IMR-90 (cell line): ENCODE measurements around the gene LRRC73. TPM values are rescaled to one million over a fixed set of nuclear protein-coding genes. Genes with fewer than 3 reads are reported as not detected.

ENCODE experiments used
- ATAC-seq: fragments of 200-7000 bp; cut with Tn5 transposase; 2 replicates; pipeline ENCODE4 v1.9.1; 2020; ENCODE audit warnings: low read depth, mild to moderate bottlenecking, moderate library complexity
- BruUV-seq: library from RNA; stranded (reverse); fragments of 400-500 nt; replicated peaks from 2 replicates; lab custom pipeline; 2021; lab: Mats Ljungman, UMichigan
- CTCF ChIA-PET: fragments of 300-600 bp; formaldehyde crosslinking; extraction: SDS; loops from one replicate; lab custom pipeline; 2021; ENCODE audit warnings: antibody characterized with exemption; lab: Yijun Ruan, JAX
- POLR2A ChIA-PET: fragments of 300-600 bp; sonication (Branson Sonifier 250); formaldehyde crosslinking; loops from one replicate; lab custom pipeline; 2022; ENCODE audit warnings: antibody characterized with exemption; ENCODE audit not compliant: unreplicated experiment; lab: Charles Lee
- DNase-seq: peaks from one replicate; pipeline ENCODE4 v3.0.0; 2013
- H2AFZ ChIP-seq: replicated peaks from 2 replicates; pipeline ENCODE3; 2013; ENCODE audit warnings: low read length, mild to moderate bottlenecking; ENCODE audit not compliant: poor library complexity
- H2AK5ac ChIP-seq: 2 replicates; pipeline ENCODE4 v1.6.1; 2013; ENCODE audit warnings: low read depth, low read length, inconsistent platforms
- H2AK9ac ChIP-seq: replicated peaks from 2 replicates; pipeline ENCODE3; 2013; ENCODE audit warnings: mild to moderate bottlenecking, low read depth, low read length, moderate library complexity; ENCODE audit not compliant: poor library complexity
- H2BK120ac ChIP-seq: 2 replicates; pipeline ENCODE4 v1.6.1; 2013; ENCODE audit warnings: low read depth, low read length, inconsistent platforms
- H2BK15ac ChIP-seq: 3 replicates; pipeline ENCODE4 v1.6.1; 2013; ENCODE audit warnings: low read depth, low read length, inconsistent platforms
- H2BK20ac ChIP-seq: 2 replicates; pipeline ENCODE4 v1.6.1; 2013; ENCODE audit warnings: low read depth, mild to moderate bottlenecking, inconsistent platforms, low read length, moderate library complexity
- H2BK5ac ChIP-seq: 2 replicates; pipeline ENCODE4 v1.6.1; 2013; ENCODE audit warnings: mild to moderate bottlenecking, low read depth, low read length, inconsistent platforms; ENCODE audit not compliant: poor library complexity, severe bottlenecking
- H3K14ac ChIP-seq: replicated peaks from 2 replicates; pipeline ENCODE4 v1.6.1; 2013; ENCODE audit warnings: low read depth, low read length, inconsistent platforms
- H3K18ac ChIP-seq: 2 replicates; pipeline ENCODE4 v1.6.1; 2013; ENCODE audit warnings: low read depth, low read length, control low read depth
- H3K23ac ChIP-seq: 2 replicates; pipeline ENCODE4 v1.6.1; 2013; ENCODE audit warnings: low read depth, low read length, inconsistent platforms
- H3K27ac ChIP-seq: 2 replicates; pipeline ENCODE4 v1.5.1; 2013; ENCODE audit warnings: mild to moderate bottlenecking, control low read depth, low read length; ENCODE audit not compliant: insufficient read depth
- H3K27me3 ChIP-seq: 2 replicates; pipeline ENCODE4 v1.6.1; 2013; ENCODE audit warnings: low read length; ENCODE audit not compliant: control insufficient read depth, insufficient read depth
- H3K36me3 ChIP-seq: 2 replicates; pipeline ENCODE4 v1.6.1; 2013; ENCODE audit warnings: low read length, mixed read lengths; ENCODE audit not compliant: control insufficient read depth, insufficient read depth
- H3K4ac ChIP-seq: 2 replicates; pipeline ENCODE4 v1.6.1; 2013; ENCODE audit warnings: low read depth, low read length, inconsistent platforms
- H3K4me1 ChIP-seq: 2 replicates; pipeline ENCODE4 v1.6.1; 2013; ENCODE audit warnings: low read length, mixed read lengths; ENCODE audit not compliant: control insufficient read depth, insufficient read depth
- H3K4me2 ChIP-seq: 2 replicates; pipeline ENCODE4 v1.6.1; 2013; ENCODE audit warnings: low read depth, mild to moderate bottlenecking, control low read depth, low read length, moderate library complexity
- H3K4me3 ChIP-seq: 2 replicates; pipeline ENCODE4 v1.5.1; 2013; ENCODE audit warnings: low read depth, mild to moderate bottlenecking, control low read depth, low read length, moderate library complexity; ENCODE audit not compliant: insufficient read depth
- H3K56ac ChIP-seq: 2 replicates; pipeline ENCODE4 v1.6.1; 2013; ENCODE audit warnings: low read length, inconsistent platforms; ENCODE audit not compliant: insufficient read depth; ENCODE audit errors: extremely low read depth
- H3K79me1 ChIP-seq, 2 experiments: 2 replicates each; pipeline ENCODE4 v1.6.1; 2013; ENCODE audit warnings: low read length in 2 of 2, inconsistent platforms in 1 of 2, low read depth in 1 of 2
- H3K9ac ChIP-seq: 2 replicates; pipeline ENCODE4 v1.6.1; 2013; ENCODE audit warnings: low read depth, low read length, control low read depth
- H3K9me1 ChIP-seq: 2 replicates; pipeline ENCODE4 v1.6.1; 2013; ENCODE audit warnings: low read length, inconsistent platforms; ENCODE audit not compliant: insufficient read depth
- H3K9me3 ChIP-seq: 2 replicates; pipeline ENCODE4 v1.6.1; 2013; ENCODE audit warnings: low read length; ENCODE audit not compliant: control insufficient read depth, insufficient read depth
- H4K20me1 ChIP-seq: 2 replicates; pipeline ENCODE4 v1.6.1; 2013; ENCODE audit warnings: low read length, inconsistent platforms; ENCODE audit not compliant: insufficient read depth
- H4K5ac ChIP-seq: 2 replicates; pipeline ENCODE4 v1.6.1; 2013; ENCODE audit warnings: mild to moderate bottlenecking, low read depth, low read length, control low read depth
- H4K8ac ChIP-seq, 2 experiments: 2 replicates each; pipeline ENCODE4 v1.6.1; 2013; ENCODE audit warnings: low read depth in 2 of 2, low read length in 2 of 2, control low read depth in 1 of 2, inconsistent platforms in 1 of 2
- H4K91ac ChIP-seq: 2 replicates; pipeline ENCODE4 v1.6.1; 2013; ENCODE audit warnings: low read depth, low read length, inconsistent platforms; ENCODE audit not compliant: insufficient read depth
- BHLHE40 ChIP-seq: fragments of 150-350 bp; IDR thresholded peaks from 2 replicates; pipeline ENCODE4 v1.6.1; 2016; ENCODE audit warnings: mild to moderate bottlenecking, low read depth, low read length
- CEBPB ChIP-seq: IDR thresholded peaks from 2 replicates; pipeline ENCODE4 v1.6.1; 2012; ENCODE audit warnings: low read depth, low read length, improper control_type of control experiment
- CHD1 ChIP-seq: IDR thresholded peaks from 2 replicates; pipeline ENCODE4 v1.6.1; 2012; ENCODE audit warnings: low read depth, low read length, improper control_type of control experiment
- FOS ChIP-seq: fragments of 150-350 bp; IDR thresholded peaks from 2 replicates; pipeline ENCODE4 v1.6.1; 2016; ENCODE audit warnings: low read depth, low read length
- MAFK ChIP-seq: IDR thresholded peaks from 2 replicates; pipeline ENCODE4 v1.6.1; 2012; ENCODE audit warnings: low read depth, low read length, improper control_type of control experiment
- MAZ ChIP-seq: IDR thresholded peaks from 2 replicates; pipeline ENCODE4 v1.6.1; 2012; ENCODE audit warnings: low read depth, mild to moderate bottlenecking, low read length, improper control_type of control experiment, moderate library complexity, borderline replicate concordance
- MXI1 ChIP-seq: IDR thresholded peaks from 2 replicates; pipeline ENCODE4 v1.6.1; 2012; ENCODE audit warnings: low read depth, mild to moderate bottlenecking, low read length, moderate library complexity, borderline replicate concordance
- NFE2L2 ChIP-seq: fragments of 150-350 bp; IDR thresholded peaks from 2 replicates; pipeline ENCODE4 v1.6.1; 2016; ENCODE audit warnings: low read depth, mild to moderate bottlenecking, low read length
- POLR2A ChIP-seq: IDR thresholded peaks from 2 replicates; pipeline ENCODE4 v1.6.1; 2012; ENCODE audit warnings: mild to moderate bottlenecking, low read depth, low read length
- RAD21 ChIP-seq: IDR thresholded peaks from 2 replicates; pipeline ENCODE4 v1.6.1; 2012; ENCODE audit warnings: low read length, improper control_type of control experiment
- RCOR1 ChIP-seq: IDR thresholded peaks from 2 replicates; pipeline ENCODE4 v1.6.1; 2012; ENCODE audit warnings: mild to moderate bottlenecking, low read length, improper control_type of control experiment; ENCODE audit not compliant: insufficient replicate concordance
- RFX5 ChIP-seq: IDR thresholded peaks from 2 replicates; pipeline ENCODE4 v1.8.0; 2012; ENCODE audit warnings: low read depth, mild to moderate bottlenecking, low read length, moderate library complexity
- SMC3 ChIP-seq: fragments of 150-350 bp; IDR thresholded peaks from 2 replicates; pipeline ENCODE4 v1.6.1; 2016; ENCODE audit warnings: low read depth, mild to moderate bottlenecking, antibody characterized with exemption, low read length, moderate library complexity
- WGBS, 2 experiments: methylation state at CpG; one replicate each; pipeline versions ENCODE4 v1.1.5 to v1.1.7; 2013; ENCODE audit warnings: missing lambda C conversion rate in 2 of 2; ENCODE audit not compliant: insufficient read length in 1 of 2; ENCODE audit errors: extremely low coverage in 2 of 2; 5-methylcytosine and 5-hydroxymethylcytosine counted together
- dilution Hi-C: fragments of 300-500 bp; cut with HindIII; formaldehyde crosslinking; loops from one replicate; pipeline ENCODE4 v1.14.3; 2018; ENCODE audit warnings: low sequenced_read_pairs; ENCODE audit not compliant: unreplicated experiment
- in situ Hi-C: fragments of 300-500 bp; cut with MboI; formaldehyde crosslinking; loops from 3 replicates; pipeline ENCODE4 v1.14.3; 2019; ENCODE audit warnings: low sequenced_read_pairs, inconsistent platforms, mixed read lengths
- intact Hi-C: fragments of 100-400 bp; cut with micrococcal nuclease; formaldehyde crosslinking; loops from 2 replicates; pipeline ENCODE4 v1.10.0; 2022
- polyA plus RNA-seq, 3 experiments: library from polyadenylated mRNA; depleted of rRNA; stranded (reverse); fragments of >200 nt; gene quantifications; 2 replicates each; pipeline ENCODE4 v1.2.3, GENCODE V29; 2012; ENCODE audit warnings: low replicate concordance in 1 of 3
- total RNA-seq: library from RNA; depleted of rRNA; stranded (reverse); fragments of >200 nt; gene quantifications from 2 replicates; pipeline ENCODE4 v1.2.3, GENCODE V29; 2012
- TF ChIP-seq, protein P1 (sequence below): fragments of 150-350 bp; IDR thresholded peaks from 2 replicates; pipeline ENCODE4 v1.6.1; 2016; ENCODE audit warnings: low read depth, mild to moderate bottlenecking, low read length, moderate library complexity, borderline replicate concordance
- TF ChIP-seq, protein P2 (sequence below): fragments of 150-350 bp; IDR thresholded peaks from 2 replicates; pipeline ENCODE4 v1.6.1; 2017; ENCODE audit warnings: mild to moderate bottlenecking, antibody characterized with exemption, low read length, low read depth
- TF ChIP-seq, protein P3 (sequence below): conservative IDR thresholded peaks from 2 replicates; pipeline ENCODE4 v1.5.1; 2012; ENCODE audit warnings: mild to moderate bottlenecking, low read depth, low read length, improper control_type of control experiment

LRRC73 gene
- total and polyA plus RNA-seq, 2 of the 4 experiments (the other 2 are of a cell fraction), result under 0.01 to 0.31 TPM

DNA sequence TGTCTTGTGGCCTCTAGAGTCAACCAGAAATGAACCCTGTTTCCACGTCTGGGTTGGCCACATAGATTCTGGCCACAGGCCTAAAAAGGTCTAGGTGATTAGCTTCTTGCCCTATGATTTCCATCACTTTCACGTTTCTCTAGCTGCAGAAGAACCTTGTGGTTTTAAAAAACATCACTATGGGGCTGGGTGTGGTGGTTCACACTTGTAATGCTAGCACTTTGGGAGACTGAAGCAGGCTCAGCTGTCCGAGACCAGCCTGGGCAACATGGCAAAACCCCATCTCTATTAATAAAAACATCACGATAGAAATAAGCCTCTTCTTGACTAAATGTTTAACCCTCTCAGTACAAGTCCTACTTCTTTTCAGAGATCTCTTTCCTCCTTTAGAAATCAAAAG is 34.3 kb upstream of the LRRC73 start:
- no peak overlapping the region for H3K4me2 ChIP-seq
- H3K4ac ChIP-seq, result no peak overlapping the region
- no peaks in the 10 kb centered on the region for H3K9me1 ChIP-seq
- no TSS peak for BruUV-seq
- no peak overlapping the region for H2BK15ac ChIP-seq
- dilution Hi-C loops, result no loop called here
- no peak overlapping the region for H2BK120ac ChIP-seq
- H4K8ac ChIP-seq, result no peak overlapping the region
- no peak overlapping the region for H3K56ac ChIP-seq
- intact Hi-C loops, result no loop called here
- in situ Hi-C loops, result no loop called here
- TF ChIP-seq SMC3 (no peak), RCOR1 (no peak), MAFK (no peak), CHD1 (no peak), FOS (no peak), BHLHE40 (no peak), MAZ (no peak), NFE2L2 (no peak), POLR2A (no peak), CEBPB (no peak), RFX5 (no peak), MXI1 (no peak), RAD21 (no peak)
- TF ChIP-seq, protein P1, sequence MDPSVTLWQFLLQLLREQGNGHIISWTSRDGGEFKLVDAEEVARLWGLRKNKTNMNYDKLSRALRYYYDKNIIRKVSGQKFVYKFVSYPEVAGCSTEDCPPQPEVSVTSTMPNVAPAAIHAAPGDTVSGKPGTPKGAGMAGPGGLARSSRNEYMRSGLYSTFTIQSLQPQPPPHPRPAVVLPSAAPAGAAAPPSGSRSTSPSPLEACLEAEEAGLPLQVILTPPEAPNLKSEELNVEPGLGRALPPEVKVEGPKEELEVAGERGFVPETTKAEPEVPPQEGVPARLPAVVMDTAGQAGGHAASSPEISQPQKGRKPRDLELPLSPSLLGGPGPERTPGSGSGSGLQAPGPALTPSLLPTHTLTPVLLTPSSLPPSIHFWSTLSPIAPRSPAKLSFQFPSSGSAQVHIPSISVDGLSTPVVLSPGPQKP, result no peak
- TF ChIP-seq, protein P2, sequence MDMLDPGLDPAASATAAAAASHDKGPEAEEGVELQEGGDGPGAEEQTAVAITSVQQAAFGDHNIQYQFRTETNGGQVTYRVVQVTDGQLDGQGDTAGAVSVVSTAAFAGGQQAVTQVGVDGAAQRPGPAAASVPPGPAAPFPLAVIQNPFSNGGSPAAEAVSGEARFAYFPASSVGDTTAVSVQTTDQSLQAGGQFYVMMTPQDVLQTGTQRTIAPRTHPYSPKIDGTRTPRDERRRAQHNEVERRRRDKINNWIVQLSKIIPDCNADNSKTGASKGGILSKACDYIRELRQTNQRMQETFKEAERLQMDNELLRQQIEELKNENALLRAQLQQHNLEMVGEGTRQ, result no peak
- TF ChIP-seq, protein P3, sequence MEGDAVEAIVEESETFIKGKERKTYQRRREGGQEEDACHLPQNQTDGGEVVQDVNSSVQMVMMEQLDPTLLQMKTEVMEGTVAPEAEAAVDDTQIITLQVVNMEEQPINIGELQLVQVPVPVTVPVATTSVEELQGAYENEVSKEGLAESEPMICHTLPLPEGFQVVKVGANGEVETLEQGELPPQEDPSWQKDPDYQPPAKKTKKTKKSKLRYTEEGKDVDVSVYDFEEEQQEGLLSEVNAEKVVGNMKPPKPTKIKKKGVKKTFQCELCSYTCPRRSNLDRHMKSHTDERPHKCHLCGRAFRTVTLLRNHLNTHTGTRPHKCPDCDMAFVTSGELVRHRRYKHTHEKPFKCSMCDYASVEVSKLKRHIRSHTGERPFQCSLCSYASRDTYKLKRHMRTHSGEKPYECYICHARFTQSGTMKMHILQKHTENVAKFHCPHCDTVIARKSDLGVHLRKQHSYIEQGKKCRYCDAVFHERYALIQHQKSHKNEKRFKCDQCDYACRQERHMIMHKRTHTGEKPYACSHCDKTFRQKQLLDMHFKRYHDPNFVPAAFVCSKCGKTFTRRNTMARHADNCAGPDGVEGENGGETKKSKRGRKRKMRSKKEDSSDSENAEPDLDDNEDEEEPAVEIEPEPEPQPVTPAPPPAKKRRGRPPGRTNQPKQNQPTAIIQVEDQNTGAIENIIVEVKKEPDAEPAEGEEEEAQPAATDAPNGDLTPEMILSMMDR, result no peak
- H3K18ac ChIP-seq, result no peak overlapping the region
- H3K9ac ChIP-seq, result no peak overlapping the region
- ATAC-seq (no peak), DNase-seq (no peak)
- H2BK5ac ChIP-seq, result no peak overlapping the region
- H2AK5ac ChIP-seq, result no peak overlapping the region
- POLR2A ChIA-PET, result no interaction called here
- no peak overlapping the region for H3K27ac ChIP-seq
- no peak overlapping the region for H3K14ac ChIP-seq
- no peaks in the 10 kb centered on the region for H3K4me1 ChIP-seq
- H2AFZ ChIP-seq, result no peak overlapping the region
- no peaks in the 10 kb centered on the region for H4K20me1 ChIP-seq
- peaks cover 41% of the 10 kb centered on the region for H3K36me3 ChIP-seq
- H3K23ac ChIP-seq, result no peak overlapping the region
- no peaks in the 10 kb centered on the region; a peak in 1 of 4 replicates for H3K79me1 ChIP-seq
- no peak overlapping the region for H2BK20ac ChIP-seq
- CTCF ChIA-PET, result no interaction called here
- H2AK9ac ChIP-seq, result no peak overlapping the region
- H4K91ac ChIP-seq, result no peak overlapping the region
- no CpG with 5 or more reads among the region's 4 CpGs for WGBS, 2 experiments
- no peak overlapping the region for H4K5ac ChIP-seq
- no peaks in the 10 kb centered on the region for H3K27me3 ChIP-seq
- H3K9me3 ChIP-seq, result no peaks in the 10 kb centered on the region
- H3K4me3 ChIP-seq, result no peak overlapping the region
